SW480 (cell line): ENCODE results near the gene YTHDF1.
"Not testable (repeated sequence)": the region's sequence is repeated elsewhere in the genome, so short reads cannot be mapped to it uniquely, and the experiment has no call there.

Experiments
- DNase-seq: peaks from one replicate; pipeline ENCODE4 v3.0.0-alpha.2; 2016; ENCODE audit warnings: low spot score

YTHDF1 gene

GRCh38 chr20:63227260-63227659 is 11.3 kb upstream of the YTHDF1 start:
- DNase-seq: no peak

- DNase-seq: no peak
Observed at GRCh38 chr20:63226042-63226943, 10.4 kb upstream of the YTHDF1 start.

- DNase-seq: no peak
Observed at GRCh38 chr20:63225082-63225454, 9.1 kb upstream of the YTHDF1 start.

DNA sequence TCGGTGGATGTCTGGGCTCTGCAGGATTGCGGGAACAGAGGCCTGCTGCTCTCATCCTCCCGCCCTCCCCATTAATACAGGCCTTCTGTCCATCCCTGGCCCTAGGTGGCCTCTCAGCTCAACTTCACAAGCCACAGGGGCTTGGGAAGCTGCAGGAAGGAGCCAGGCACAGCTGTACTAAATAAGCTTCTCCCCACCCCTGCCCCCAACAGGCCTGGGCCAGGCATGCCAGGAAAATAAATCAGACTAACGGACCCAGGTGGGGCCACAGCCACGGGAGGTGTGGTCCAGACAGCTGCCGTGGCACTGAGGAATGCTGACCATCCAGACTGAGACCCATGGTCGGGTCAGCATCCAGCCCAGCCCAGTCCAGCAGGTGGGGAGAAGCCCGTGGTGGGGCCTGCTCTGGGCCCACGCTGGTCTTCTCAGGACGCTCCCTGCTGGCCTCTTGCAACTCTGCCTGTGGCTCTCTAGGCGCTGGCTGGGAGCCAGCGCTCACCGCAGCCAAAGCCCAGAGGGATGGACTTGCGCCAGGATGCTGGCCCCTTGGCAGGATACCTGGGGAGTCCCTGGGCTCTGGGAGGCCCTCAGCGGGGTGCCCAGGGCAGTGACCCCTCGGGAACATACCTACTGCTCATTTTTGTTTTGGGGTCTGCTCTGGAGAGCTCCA is 8.6 kb upstream of the YTHDF1 start:
- peak; percentile 78 for DNase-seq

DNA sequence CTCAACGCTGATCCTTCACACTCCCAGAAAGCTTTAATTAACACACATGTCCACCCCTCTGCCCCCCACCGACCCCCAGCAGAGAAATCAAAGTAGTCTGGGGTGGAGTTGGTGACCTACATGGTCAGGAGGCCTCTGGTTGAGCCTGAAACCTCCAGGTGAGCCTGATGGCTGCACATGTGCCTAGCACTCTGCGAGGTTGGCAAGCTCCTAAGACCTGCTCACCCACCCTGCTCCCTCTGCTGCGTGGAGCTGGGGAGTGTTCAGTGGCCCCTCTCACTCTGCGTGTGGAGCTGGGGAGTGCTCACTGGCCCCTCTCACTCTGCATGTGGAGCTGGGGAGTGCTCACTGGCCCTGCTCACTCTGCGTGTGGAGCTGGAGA is 7.9 kb upstream of the YTHDF1 start:
- DNase-seq: no peak

GRCh38 chr20:63223121-63223825 is 7.3 kb upstream of the YTHDF1 start:
- DNase-seq: peak; percentile 50

GRCh38 chr20:63222541-63222940 is 6.6 kb upstream of the YTHDF1 start:
- DNase-seq: no peak

DNA sequence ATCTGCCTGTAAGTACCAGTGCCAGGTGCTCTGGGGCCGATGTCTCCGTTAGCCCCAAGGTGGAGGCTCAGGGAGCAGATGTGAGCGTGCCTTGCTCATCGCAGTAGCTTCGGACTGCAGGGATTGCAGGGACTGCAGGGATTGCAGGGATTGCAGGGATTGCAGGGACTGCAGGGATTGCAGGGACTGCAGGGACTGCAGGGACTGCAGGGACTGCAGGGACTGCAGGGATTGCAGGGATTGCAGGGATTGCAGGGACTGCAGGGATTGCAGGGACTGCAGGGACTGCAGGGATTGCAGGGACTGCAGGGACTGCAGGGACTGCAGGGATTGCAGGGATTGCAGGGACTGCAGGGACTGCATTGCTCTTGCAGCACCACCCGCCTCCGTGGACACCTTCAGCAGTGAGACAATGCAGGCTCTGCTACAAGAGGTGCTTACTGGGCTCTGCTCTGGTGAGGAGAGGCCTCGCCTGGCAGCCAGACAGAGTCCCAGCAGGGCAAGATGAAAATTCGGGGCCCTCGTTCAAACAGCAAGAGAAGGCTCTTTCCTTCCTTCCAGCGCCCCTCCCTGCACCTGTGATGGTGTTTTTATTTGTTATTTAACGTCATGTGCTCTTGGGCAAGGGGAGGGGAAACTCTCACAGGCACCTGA is 5.6 kb upstream of the YTHDF1 start:
- DNase-seq: not testable (repeated sequence)

- DNase-seq: no peak
Observed at GRCh38 chr20:63220696-63221399, 4.9 kb upstream of the YTHDF1 start.

- no peak for DNase-seq
Observed at GRCh38 chr20:63219866-63220521, 4.1 kb upstream of the YTHDF1 start.

GRCh38 chr20:63219447-63219821 is 3.5 kb upstream of the YTHDF1 start:
- DNase-seq: no peak

GRCh38 chr20:63218701-63219446 is 2.9 kb upstream of the YTHDF1 start:
- DNase-seq: no peak

DNA sequence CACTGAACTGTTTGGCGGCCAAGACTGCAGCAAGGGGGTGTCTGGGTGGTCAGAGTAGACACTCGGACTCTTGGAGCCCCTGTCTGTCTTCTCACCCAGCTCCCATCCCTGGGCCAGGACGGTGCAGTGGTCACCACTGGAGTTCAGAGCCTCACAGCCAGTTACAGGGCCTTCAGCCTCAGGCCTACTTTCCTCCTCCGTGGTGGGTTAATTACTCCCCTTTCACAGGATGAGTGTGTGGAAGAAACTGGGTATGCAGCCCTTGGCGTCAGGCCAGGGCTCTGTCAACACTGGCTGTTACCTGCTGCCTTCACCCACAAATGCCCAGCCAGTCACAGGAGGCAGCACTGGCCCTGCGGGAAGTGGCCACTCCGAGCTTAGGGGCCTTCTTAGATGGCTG is 1.8 kb upstream of the YTHDF1 start:
- DNase-seq: no peak

GRCh38 chr20:63216849-63217471 is 1.0 kb upstream of the YTHDF1 start:
- DNase-seq: peak; percentile 36

DNA sequence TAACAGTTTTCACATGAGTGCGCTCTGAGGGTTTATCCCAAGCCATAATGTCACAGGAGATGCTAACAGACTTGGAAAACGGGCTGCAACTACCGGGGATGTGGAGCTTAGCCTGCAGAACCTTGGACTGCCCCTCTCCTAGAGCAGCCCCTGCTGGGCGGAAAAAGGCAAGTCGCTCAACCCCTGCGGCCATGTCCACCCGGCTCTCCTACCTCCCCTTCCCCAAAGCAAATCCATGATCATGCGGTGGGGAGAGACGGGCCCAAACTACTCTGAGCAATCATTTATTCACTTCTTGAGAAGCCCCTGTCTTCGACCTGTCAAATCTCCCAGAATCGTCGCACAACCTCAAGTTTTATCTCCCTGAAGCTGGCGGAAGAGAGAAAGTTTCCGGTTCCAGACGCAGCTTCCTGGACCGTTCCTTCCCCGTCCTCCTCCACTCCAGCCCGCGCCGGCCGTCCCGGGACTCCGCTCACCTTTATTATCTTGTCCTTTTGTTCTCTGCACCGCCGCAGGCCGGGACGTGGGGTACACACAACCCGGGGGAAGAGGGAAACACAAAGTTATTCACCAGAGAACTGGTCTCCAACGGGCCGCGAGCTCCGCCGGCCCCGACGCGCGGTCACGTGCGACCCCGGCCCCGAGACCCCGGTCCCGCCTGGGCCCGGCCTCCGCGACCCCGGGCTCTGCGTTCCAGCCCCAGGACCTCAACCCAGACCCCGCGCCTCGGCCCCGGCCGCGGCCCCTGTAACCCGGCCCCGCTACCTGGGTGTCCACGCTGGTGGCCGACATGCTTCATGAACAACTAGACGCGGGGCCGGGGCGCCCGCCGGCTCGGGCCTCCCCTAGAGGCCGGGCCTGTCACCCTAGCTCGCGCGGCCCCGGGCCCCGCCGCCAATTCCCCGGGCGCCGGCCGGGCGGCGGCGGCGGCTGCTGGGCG is 560 bp downstream of the YTHDF1 start:
- peak; percentile 71 for DNase-seq

GRCh38 chr20:63214514-63214913 is 1.4 kb downstream of the YTHDF1 start:
- no peak for DNase-seq

GRCh38 chr20:63212792-63213191 is 3.1 kb downstream of the YTHDF1 start:
- DNase-seq: no peak

GRCh38 chr20:63212393-63212730 is 3.6 kb downstream of the YTHDF1 start:
- DNase-seq: no peak

DNA sequence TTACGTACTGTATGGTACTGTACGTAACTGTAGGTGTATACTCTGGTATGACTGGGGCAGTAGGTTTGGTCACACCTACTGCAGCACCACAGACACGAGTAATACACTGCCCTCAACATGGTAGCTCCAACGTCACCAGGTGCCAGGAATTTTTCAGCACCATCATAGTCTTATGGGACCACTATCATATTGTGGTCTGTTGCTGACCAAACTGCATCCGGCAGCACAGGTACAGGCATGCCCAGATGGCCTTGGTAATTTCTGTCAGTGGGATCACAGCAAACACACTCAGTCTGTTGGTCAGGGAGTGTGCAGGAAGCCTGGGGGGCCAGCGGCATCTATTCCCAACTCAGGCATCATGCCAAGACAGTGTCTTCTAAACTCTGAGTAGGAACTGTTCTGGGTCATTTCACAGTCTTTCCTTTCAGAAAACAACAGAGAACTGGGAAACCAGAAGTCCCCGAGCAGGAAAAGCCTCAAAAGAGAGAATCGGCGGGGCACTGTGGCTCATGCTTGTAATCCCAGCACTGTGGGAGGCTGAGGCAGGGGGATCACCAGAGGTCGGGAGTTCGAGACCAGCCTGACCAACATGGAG is 5.8 kb downstream of the YTHDF1 start:
- no peak for DNase-seq
